NCI-H2196 (cell line): ENCODE measurements around the gene RHBDL1.
A peak's percentile ranks its signal among the peaks of the same experiment; 100 is the strongest.

ENCODE experiments used
- DNase-seq: peaks from one replicate; lab custom pipeline; 2025; ENCODE audit not compliant: unreplicated experiment; lab: John Stamatoyannopoulos, UW

Gene RHBDL1

DNA sequence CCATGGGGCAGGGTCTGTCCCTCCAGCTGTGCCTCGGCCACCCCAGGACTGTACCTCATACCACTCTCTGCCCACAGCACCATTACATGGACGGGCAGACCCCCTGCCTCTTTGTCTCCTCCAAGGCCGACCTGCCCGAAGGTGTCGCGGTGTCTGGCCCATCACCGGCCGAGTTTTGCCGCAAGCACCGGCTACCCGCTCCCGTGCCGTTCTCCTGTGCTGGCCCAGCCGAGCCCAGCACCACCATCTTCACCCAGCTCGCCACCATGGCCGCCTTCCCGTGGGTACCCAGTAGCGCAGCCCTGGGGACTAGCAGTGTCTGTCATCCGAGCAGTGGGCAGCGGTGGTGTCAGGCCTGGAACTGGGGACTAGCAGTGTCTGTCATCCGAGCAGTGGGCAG lies 2.6 kb upstream of the RHBDL1 start:
- DNase-seq, result no peak

DNA sequence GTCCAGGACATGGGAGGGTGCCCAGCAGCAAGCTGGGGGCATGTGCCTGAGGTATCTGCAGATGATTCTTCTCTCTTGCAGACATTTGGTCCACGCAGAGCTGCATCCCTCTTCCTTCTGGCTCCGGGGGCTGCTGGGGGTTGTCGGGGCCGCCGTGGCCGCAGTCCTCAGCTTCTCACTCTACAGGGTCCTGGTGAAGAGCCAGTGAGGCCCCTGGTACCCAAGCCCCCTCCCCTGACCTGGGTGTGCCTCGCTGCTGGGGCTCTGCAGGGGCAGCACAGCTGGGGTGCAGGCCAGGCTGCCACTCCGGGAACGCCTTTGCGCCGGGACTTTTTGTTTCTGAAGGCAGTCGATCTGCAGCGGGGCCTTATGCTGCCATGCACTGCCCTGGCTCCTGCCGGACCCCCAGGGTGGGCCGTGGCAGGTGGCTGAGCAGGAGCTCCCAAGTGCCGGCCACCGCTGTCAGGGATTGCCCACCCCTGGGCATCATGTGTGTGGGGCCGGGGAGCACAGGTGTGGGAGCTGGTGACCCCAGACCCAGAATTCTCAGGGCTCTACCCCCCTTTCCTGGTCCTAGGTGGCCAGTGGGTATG lies 2.0 kb upstream of the RHBDL1 start:
- no peak for DNase-seq

DNA sequence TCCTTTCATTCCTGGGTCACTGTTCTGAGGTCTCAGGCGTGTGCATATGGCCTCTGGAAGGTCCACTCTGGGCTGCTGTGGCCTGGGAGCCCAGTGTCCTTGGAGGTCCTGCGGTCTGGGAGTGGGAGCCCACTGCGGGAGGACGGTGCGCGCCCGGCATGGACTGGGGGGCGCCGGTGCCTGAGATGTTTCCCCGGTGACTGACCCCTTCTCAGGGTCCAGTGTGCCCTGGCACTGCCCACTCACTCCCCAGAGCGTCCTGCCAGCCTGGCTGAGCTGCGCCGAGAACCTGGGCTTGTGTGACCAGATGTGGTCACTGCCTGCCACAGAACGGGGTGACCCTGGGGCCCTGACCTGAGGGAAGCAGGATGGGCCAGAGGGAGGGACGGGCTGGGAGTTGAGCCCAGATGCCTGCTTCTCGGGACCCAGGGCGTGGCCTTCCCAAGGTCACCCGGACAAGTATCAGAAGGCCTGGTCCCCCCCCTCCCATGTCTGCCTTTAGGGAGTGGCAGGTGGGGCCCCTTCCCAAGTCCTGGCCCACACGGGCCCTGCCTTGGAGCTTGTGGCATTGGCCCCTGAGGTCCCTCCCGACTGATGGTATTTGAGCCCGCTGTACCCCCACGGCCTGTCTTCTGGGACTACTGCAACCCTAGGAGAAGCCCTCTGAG lies 1.1 kb upstream of the RHBDL1 start:
- no peak for DNase-seq

DNA sequence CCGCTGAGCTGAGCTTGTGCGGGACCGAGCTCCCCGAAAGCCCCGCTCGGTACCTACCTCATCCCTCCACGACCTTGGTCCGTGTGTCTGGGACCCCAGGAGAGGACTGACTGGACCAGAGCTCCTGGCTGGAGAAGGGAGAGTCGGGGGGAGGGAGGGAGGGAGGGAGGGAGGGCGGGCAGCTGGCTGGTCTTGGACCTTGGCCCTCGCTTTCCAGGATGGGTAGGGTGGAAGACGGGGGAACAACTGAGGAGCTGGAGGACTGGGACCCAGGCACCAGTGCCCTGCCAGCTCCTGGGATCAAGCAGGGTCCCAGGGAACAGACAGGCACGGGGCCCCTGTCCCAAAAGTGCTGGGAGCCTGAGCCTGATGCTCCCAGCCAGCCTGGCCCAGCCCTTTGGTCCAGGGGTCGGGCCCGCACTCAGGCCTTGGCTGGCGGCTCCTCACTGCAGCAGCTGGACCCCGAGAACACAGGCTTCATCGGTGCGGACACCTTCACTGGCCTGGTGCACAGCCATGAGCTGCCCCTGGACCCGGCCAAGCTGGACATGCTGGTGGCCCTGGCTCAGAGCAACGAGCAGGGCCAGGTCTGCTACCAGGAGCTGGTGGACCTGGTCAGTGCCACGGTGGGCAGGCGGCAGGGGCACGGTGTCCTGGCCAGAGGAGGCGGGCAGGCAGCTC lies 553 bp downstream of the RHBDL1 start:
- no peak for DNase-seq

DNA sequence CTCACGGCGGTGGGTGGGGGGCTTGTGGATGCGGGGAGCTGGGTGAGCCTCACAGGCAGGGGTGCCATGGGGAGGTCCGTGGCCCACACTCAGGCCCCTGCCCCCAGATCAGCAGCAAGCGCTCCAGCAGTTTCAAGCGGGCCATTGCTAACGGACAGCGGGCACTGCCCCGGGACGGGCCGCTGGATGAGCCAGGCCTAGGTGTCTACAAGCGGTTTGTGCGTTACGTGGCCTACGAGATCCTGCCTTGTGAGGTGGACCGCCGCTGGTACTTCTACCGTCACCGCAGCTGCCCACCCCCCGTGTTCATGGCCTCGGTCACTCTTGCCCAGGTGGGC lies 1.1 kb downstream of the RHBDL1 start:
- no peak for DNase-seq

DNA sequence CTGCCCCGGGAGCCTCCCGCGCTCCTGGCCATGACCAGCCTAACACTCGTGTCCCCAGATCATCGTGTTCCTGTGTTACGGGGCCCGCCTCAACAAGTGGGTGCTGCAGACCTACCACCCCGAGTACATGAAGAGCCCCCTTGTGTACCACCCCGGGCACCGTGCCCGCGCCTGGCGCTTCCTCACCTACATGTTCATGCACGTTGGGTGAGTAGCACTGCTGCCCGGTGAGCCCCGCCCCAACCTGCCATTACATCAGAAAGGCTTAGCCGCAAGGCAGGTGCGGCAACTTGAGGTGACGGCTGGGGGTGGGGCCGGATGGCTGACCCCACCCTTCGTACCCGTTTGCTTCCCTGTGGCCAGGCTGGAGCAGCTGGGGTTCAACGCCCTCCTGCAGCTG lies 1.4 kb downstream of the RHBDL1 start:
- DNase-seq, result peak; percentile 85

DNA sequence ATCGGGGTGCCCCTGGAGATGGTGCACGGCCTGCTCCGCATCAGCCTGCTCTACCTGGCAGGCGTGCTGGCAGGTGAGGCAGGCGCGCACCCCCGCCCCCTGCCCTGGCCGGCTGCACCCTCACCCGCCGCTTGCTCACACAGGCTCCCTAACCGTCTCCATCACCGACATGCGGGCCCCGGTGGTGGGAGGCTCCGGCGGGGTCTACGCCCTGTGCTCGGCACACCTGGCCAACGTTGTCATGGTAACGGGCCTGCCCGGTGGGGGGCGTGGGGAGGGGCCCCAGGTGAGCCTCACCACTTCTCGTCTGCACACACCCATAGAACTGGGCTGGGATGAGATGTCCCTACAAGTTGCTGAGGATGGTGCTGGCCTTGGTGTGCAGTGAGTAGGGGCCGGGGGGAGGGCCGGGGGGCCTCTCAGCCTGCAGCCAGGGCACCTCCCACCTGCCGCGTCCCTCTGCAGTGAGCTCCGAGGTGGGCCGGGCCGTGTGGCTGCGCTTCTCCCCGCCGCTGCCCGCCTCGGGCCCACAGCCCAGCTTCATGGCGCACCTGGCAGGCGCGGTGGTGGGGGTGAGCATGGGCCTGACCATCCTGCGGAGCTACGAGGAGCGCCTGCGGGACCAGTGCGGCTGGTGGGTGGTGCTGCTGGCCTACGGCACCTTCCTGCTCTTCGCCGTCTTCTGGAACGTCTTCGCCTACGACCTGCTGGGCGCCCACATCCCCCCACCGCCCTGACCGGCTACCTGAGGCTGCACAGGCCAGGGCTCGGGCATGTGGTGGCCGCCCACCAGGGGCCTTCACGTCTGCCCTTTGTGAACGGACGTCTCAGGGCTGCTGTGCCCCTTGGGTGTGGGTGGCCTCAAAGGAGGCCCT lies 2.1 kb downstream of the RHBDL1 start:
- DNase-seq, result peak; percentile 56

DNA sequence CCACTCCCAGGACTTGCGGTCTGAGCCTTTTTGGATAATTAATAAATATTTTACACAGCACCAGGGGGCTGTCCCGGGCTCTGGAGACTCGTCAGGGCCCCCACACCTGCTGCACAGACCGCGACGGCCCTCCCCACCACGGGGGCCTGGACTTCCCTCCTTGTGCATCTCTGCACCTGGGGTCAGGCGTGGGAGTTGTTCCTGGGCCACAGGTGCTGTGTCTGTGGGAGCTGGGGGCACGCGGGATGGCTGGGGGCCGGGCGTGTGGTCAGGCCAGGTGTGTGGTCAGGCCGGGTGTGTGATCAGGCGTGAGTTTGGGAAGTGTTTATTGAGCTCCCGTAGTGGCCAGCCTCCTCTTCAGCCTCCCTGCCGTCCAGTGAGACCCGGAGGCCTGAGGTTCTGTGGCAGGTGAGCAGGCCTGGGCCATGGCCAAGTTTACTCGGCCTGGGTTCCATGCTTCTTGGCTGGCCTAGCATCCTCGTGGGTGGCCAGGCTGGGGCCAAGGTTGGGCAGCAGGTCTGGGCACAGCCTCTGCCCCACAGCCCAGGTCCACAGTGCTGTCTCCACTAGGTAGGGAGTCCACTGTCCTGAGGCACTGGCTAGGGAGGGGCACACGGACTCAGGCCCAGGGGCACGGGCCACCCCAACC lies 2.9 kb downstream of the RHBDL1 start:
- peak; percentile 46 for DNase-seq

DNA sequence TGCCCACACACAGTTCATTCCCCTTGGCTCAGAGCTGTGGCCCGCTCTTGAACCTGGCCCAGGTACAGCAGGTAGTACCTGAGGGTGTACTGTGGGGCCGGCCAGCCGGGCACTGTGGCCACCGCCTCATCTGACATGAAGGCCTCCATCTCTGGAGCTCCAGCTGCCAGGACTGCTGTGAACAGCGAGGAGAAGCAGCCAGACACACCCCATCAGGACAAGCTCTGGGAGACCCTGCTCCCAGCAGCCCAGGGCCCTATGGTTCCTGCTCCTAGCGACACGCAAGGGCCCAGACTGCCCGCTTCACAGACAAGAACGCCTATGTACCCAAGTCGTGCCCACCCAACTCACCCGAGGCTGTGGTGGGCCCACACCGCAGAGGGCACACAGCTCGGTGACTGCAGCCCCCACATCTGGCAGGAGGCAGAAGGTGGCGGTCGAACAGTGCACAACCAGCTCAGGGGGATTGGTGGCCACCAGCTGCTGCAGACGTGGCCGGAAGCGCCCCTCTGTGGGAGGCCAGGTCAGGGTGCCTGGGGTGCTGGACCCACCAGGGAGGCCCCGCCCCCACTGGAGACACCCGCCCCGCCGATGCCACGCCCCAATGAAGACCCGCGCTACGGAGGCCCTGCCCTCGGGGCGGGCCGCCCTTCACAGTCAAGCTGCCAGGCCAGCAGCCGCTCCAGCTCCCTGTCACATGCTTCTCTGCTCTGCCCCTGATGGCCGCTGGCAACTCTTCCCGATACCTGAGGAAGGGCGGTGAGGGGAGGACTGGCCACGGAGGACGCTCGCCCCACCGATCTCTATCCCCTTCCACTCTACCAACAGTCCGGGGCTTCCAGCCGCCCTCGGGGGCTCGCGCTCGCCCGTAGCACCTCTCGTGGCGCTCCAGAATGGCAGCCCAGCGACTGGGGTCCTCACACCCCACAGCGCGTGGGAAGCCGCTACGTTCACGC lies 3.7 kb downstream of the RHBDL1 start:
- DNase-seq, result peak; percentile 91

DNA sequence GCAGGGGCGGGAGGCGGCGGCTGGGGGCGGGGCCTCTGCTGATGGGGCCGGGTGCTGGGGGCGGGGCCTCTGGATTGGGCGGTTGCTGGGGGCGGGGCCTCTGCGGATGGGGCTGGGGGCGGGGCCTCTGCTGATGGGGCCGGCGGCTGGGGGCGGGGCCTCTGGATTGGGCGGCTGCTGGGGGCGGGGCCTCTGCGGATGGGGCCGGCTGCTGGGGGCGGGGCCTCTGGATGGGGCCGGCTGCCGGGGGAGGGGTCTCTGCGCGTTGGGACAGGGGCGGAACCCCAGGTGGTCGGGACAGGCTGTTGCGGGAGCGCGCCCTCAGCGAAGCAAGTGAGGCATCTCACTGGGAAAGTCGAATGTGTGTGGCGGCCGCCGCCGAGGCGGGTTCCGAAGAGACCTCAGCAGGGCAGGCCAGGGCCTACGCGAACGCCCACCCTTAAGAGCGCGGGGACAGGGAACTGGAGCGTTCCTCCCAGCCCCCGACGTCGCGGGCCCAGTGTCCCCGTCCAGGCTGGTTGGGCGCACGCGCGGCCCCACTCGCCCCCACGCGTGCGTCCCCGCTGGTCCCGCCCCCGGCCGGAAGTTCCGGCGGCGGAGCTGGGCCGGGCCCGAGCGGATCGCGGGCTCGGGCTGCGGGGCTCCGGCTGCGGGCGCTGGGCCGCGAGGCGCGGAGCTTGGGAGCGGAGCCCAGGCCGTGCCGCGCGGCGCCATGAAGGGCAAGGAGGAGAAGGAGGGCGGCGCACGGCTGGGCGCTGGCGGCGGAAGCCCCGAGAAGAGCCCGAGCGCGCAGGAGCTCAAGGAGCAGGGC lies 4.5 kb downstream of the RHBDL1 start, which contains the start of gene STUB1:
STUB1 (plus strand) TSS at position 597 of the 811 bp plus-strand sequence; CDS start at position 713, 116 bp downstream.
- peak; percentile 86 for DNase-seq

DNA sequence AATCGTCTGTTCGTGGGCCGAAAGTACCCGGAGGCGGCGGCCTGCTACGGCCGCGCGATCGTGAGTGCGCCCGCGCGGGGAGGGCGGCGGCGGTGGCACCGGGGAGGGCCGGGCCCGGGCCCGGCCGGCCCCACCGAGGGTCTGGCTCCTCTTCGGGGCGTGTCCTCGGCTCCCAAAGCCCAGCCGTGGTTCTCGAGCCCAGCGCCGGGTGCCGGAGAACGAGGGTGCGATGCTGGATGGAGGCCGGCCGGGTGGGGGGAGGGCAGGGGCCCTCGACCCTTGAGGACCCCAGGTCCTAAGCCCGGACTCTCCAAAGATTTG lies 5.1 kb downstream of the RHBDL1 start:
- no peak for DNase-seq

DNA sequence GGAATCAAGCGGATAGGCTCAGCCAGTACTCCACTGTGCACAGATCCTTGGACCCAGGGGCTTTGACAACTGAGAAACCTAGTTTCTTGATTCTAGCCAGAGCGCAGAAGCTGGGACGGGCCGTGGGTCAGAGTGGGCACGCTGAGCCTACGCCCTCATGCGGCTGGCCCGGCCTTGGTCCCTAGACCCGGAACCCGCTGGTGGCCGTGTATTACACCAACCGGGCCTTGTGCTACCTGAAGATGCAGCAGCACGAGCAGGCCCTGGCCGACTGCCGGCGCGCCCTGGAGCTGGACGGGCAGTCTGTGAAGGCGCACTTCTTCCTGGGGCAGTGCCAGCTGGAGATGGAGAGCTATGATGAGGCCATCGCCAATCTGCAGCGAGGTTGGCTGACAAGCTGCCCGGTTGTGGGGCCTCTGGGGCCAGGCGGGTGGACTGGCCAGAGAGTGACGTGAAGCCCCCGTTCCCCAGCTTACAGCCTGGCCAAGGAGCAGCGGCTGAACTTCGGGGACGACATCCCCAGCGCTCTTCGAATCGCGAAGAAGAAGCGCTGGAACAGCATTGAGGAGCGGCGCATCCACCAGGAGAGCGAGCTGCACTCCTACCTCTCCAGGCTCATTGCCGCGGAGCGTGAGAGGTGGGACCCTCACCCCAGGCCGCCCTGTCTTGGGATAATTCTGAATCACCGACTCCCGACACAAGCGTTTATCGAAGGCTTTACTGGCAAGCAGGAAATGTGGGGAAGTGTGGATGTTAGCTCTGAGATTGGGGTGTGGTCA lies 5.7 kb downstream of the RHBDL1 start:
- peak; percentile 38 for DNase-seq

DNA sequence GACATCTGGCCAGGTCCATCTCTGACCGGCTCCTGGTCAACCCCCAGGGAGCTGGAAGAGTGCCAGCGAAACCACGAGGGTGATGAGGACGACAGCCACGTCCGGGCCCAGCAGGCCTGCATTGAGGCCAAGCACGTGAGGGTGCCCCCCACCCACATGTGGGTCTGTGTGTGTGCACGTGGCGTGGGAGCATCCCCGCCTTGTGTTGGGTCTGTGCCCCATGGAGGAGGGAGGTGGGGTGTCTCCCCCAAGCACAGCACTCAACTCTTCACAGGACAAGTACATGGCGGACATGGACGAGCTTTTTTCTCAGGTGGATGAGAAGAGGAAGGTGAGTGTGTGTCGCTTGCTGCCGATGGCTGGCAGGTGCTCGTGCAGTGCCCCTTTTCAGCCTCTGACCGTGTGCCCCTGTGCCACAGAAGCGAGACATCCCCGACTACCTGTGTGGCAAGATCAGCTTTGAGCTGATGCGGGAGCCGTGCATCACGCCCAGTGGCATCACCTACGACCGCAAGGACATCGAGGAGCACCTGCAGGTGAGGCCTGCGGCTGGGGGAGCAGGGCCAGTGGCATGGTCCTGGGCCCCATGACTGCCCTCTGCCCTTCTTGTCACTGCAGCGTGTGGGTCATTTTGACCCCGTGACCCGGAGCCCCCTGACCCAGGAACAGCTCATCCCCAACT lies 6.4 kb downstream of the RHBDL1 start:
- DNase-seq, result no peak

DNA sequence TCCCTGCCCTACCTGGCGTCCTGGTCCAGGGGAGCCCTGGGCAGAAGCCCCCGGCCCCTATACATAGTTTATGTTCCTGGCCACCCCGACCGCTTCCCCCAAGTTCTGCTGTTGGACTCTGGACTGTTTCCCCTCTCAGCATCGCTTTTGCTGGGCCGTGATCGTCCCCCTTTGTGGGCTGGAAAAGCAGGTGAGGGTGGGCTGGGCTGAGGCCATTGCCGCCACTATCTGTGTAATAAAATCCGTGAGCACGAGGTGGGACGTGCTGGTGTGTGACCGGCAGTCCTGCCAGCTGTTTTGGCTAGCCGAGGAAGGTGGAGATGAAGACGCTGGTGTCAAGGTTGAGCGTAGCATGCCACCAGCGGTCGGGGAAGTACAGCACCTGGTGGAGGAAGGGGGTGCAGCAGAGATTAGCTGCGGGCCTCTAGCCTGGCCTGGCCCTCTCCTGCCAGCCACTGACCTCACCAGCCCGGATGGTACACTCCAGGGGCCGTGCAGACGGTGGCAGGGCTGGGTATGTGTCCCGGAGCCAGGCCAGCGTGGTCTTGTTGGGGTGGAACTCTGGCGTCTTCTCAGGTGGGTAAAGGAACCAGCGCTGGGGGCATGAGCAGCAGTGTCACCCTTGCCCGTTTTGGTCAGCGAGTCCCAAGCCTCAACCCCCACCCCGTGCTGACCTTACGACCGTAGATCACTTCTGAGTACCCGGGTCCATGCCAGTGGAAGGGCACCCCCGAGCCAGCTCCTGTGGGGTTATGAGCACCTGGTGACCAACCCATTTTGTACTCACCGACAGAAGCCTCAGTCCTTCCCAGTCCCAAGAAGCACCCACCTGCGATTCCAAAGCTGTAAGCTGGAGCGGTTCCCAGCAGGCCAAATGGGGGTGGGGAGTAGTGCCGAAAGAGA lies 7.3 kb downstream of the RHBDL1 start:
- no peak for DNase-seq

DNA sequence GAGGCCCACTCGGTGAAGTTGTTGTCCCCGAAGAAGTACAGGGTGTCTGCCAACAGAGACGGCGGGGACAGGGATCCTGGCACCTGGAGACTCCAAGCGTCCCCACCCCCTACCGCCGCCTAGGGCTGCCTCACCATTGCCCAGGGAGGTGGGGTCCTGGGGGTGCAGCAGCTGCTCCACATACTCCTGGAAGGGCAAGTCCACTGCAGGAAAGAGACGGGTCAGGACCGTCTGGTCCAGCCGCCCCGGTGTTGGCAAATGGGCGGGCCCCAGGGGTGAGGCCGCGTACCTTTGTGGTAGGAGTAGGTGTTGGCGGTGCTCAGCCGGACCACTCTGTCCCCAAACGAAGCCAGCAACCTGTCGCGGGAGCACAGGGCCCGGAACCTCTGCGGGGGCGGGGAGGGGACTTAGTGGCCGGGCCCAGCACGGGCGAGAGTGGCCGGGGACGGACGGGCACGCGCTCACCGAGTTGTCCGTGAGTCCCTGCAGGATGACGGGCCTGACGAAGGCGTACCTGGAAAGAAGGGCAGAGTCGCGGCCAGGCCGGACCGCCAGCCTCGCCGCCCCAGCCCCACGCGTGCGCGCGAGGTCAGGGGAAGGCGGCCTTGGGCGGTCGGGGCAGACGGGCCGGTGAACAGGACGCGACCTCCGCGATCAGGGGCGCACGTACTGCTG lies 8.1 kb downstream of the RHBDL1 start:
- no peak for DNase-seq

DNA sequence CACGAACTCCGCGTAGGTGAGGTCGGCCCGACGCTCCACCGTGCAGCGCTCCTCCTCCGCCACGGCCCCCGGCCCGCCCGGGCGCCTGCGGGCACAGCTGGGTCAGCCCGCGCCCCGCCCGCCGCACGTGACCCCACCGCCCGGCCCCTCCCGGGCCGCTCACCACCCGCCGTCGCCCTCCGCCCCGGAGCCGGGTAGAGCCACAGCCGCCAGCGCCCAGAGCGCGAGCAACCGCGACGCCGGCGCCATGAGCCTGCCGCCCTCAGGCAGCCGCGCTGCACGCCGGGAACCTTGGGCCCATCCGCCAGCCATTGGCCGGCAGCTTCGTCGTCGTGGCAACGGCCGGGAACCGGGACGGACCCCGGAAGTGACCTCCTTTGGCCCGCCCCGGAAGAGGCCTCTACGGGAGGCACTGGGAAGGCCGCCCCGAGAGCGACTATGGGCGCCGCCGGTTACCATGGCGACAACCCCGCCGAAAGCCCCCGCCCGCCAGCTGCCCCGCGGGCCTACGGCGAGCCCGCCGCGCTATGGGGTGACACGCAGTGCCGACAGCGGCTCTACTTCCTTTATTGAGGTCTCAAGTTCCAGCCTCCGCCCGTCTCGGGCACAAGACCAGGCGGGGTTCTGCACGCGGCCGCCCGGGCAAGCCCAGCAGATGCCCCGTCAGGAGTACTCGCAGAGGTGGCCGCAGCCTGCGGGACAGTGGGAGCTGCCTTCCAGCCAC lies 8.8 kb downstream of the RHBDL1 start, which contains the start of gene JMJD8:
JMJD8 (minus strand) TSS at position 264 of the 724 bp plus-strand sequence; CDS start at position 249, 15 bp downstream.
- peak; percentile 99 for DNase-seq
